ENCODE data around the gene CRB3. TPM values are rescaled to one million over a fixed set of nuclear protein-coding genes. Genes with fewer than 3 reads are reported as not detected.

Gene CRB3
- total and polyA plus RNA-seq, 9 of the 15 experiments (the other 6 are each of a cell fraction or from before 2014, with no cell fraction given), result 0.49 TPM; not detected in 8

GRCh38 chr19:6460099-6460884 lies 3.8 kb upstream of the CRB3 start (continued):
- TF ChIP-seq NR4A1 (CRISPR knock-in tag; IDR thresholded peaks at IDR 0.05), result no peak
- no peak for TF ChIP-seq NR4A1 (tag; IDR thresholded peaks at IDR 0.05)
- no peak for TF ChIP-seq ZNF592 (IDR thresholded peaks at IDR 0.05)
- TF ChIP-seq ARID4B (CRISPR knock-in tag; IDR thresholded peaks at IDR 0.05), result peak; percentile 68
- TF ChIP-seq KDM4B (IDR thresholded peaks at IDR 0.05; ENCODE audit: borderline replicate concordance in 2 of 2, low read depth in 1 of 2), result no peak
- no peak for TF ChIP-seq ATF3 (IDR thresholded peaks at IDR 0.05)
- no peak for TF ChIP-seq ATF3 (CRISPR knock-in tag; conservative IDR thresholded peaks at IDR 0.05)
- 0 out of 4 replicates have a peak, but pooled peaks of 1 of the 2 experiments have one; percentile 30 for TF ChIP-seq SIN3A (IDR thresholded peaks at IDR 0.05; ENCODE audit: borderline replicate concordance in 2 of 2, control insufficient read depth in 1 of 2, low read depth in 2 of 2, low read length in 2 of 2)
- no peak for TF ChIP-seq EWSR1 (IDR thresholded peaks at IDR 0.05; ENCODE audit: borderline replicate concordance, low read depth, partially characterized antibody)
- TF ChIP-seq ZNF354B (CRISPR knock-in tag; IDR thresholded peaks at IDR 0.05), result no peak
- peak; percentile 15 for TF ChIP-seq CHD4 (IDR thresholded peaks at IDR 0.05; ENCODE audit: insufficient read depth, insufficient replicate concordance, low read depth, low read length, poor library complexity, severe bottlenecking)
- no peak for TF ChIP-seq RBM22 (IDR thresholded peaks at IDR 0.05; ENCODE audit: low read depth, low read length, poor library complexity, severe bottlenecking)
- TF ChIP-seq MTF1 (CRISPR knock-in tag; IDR thresholded peaks at IDR 0.05; ENCODE audit: borderline replicate concordance), result no peak
- peak; percentile 87 for TF ChIP-seq NBN (IDR thresholded peaks at IDR 0.05; ENCODE audit: low read depth)
- TF ChIP-seq MEF2D (tag; conservative IDR thresholded peaks at IDR 0.05; ENCODE audit: low read depth), result no peak

All from K562 (cell line).